AG04449 (cell line): ENCODE measurements around the gene PDGFC.

Source experiments
- CTCF ChIA-PET: fragments of 350-600 bp; formaldehyde crosslinking; extraction: SDS; loops from one replicate; lab custom pipeline; 2021; ENCODE audit warnings: antibody characterized with exemption; lab: Yijun Ruan, JAX
- POLR2A ChIA-PET: fragments of 400-600, 350-600 bp; formaldehyde crosslinking; extraction: SDS; loops from one replicate; lab custom pipeline; 2020; ENCODE audit warnings: antibody characterized with exemption, inconsistent platforms; lab: Yijun Ruan, JAX
- DNase-seq: peaks from one replicate; pipeline ENCODE4 v3.0.0-alpha.2; 2010; ENCODE audit warnings: low read depth, low spot score
- H3K4me3 ChIP-seq: 2 replicates; pipeline ENCODE4 v1.5.1; 2011; ENCODE audit warnings: low read depth, mild to moderate bottlenecking, control low read depth, low read length
- TF ChIP-seq, protein P1 (sequence below): IDR thresholded peaks from one replicate; pipeline ENCODE4 v1.5.1; 2011; ENCODE audit warnings: mild to moderate bottlenecking, moderate library complexity, low read length, control low read depth, inconsistent platforms; ENCODE audit not compliant: insufficient read depth; ENCODE audit errors: missing control alignments

Gene PDGFC

DNA sequence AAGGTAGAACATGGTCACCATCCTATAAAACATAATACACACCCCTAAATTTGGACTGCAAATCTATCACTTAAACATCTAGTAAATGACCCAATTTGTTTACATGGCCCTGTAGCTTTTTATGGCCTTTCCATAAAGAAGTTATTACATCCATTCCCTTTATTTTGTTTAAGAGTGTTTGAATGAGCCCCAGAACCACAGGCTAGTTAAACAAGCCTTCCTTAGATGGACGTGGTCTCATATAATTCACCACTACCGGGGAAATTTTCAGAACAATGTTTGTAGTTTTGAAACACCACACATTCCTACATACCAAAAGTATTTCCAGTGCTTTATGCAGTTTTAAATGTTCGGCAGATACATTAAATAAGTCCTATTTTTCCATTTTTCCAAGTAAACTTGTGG lies 12.3 kb downstream of the PDGFC start:
- H3K4me3 ChIP-seq: no peak overlapping the region
- peak; percentile 77 for DNase-seq
- ChIA-PET POLR2A (interaction anchor here (0.8 kb wide), 1 partner anchor 188 kb away, joined by 3 read pairs; no protein-coding TSS in a partner anchor), CTCF (interaction anchor here (0.8 to 4.3 kb wide), 6 partner anchors 9 to 491 kb away, joined by 3 to 16 read pairs (median 3); no protein-coding TSS in a partner anchor)
- TF ChIP-seq, protein P1, sequence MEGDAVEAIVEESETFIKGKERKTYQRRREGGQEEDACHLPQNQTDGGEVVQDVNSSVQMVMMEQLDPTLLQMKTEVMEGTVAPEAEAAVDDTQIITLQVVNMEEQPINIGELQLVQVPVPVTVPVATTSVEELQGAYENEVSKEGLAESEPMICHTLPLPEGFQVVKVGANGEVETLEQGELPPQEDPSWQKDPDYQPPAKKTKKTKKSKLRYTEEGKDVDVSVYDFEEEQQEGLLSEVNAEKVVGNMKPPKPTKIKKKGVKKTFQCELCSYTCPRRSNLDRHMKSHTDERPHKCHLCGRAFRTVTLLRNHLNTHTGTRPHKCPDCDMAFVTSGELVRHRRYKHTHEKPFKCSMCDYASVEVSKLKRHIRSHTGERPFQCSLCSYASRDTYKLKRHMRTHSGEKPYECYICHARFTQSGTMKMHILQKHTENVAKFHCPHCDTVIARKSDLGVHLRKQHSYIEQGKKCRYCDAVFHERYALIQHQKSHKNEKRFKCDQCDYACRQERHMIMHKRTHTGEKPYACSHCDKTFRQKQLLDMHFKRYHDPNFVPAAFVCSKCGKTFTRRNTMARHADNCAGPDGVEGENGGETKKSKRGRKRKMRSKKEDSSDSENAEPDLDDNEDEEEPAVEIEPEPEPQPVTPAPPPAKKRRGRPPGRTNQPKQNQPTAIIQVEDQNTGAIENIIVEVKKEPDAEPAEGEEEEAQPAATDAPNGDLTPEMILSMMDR: no peak

DNA sequence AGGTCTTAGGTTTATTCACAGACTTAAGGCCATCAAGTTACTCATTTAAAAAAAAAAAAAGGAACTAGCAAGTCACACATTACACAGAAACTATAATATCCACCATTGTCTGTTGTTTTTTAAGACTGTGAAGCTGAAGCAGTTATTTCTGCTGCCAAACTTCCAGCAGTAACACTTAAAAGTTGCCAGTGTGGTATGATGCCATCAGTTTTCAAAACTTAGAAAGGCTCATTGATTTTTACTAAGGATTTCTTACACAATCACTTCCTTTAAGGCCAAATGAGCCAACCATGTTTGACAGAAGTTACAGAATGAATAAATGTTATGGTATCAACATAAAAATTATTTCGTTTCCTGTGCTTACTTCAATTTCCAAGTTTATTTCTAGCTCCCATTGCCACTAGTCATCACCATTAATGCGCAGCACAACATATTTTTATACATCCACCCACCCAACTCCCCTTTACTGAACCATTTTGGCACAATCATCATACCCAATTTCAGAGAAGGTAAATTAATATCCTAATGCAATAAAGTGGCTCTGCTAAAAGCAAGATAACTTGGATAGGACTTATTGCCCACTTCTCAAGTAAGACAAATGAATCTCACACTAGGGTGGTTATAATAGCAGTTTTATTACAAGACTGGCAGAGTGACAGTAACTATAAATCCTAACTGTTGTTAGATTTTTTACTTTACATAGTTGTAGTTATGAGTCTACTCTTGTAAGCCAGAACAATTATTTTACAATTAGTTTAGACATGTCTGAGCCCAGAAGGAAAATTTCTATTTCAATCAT lies 13.1 kb downstream of the PDGFC start:
- H3K4me3 ChIP-seq: no peak overlapping the region
- ChIA-PET CTCF (interaction anchor here (0.8 to 4.3 kb wide), 6 partner anchors 10 to 490 kb away, joined by 3 to 16 read pairs (median 4); no protein-coding TSS in a partner anchor), POLR2A (interaction anchor here (0.8 kb wide), 1 partner anchor 187 kb away, joined by 3 read pairs; no protein-coding TSS in a partner anchor)
- no peak for DNase-seq
- TF ChIP-seq, protein P1: no peak

DNA sequence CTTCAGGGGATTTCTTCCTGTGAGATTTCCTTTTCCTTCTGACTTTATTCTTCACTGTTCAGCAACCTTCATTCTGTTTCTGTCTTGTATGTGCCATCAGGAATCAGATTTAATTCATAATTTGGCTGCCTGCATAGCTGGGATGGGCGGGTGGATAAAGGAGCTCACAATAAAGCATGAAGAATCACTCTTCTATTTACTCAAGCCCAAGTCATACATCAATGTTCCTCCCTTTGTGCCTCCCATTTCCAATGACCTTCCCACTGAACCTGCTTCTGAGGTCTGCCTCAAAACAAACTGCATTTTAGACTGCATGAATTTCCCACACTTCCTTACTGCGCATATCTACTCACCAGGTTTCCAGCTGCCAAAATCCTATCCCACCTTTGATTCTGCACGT lies 14.0 kb downstream of the PDGFC start:
- POLR2A ChIA-PET: no interaction called here
- DNase-seq: no peak
- H3K4me3 ChIP-seq: no peak overlapping the region
- TF ChIP-seq, protein P1: no peak
- CTCF ChIA-PET: interaction anchor here (0.8 to 4.3 kb wide), 5 partner anchors 9 to 88 kb away, joined by 3 to 16 read pairs (median 5); no protein-coding TSS in a partner anchor

DNA sequence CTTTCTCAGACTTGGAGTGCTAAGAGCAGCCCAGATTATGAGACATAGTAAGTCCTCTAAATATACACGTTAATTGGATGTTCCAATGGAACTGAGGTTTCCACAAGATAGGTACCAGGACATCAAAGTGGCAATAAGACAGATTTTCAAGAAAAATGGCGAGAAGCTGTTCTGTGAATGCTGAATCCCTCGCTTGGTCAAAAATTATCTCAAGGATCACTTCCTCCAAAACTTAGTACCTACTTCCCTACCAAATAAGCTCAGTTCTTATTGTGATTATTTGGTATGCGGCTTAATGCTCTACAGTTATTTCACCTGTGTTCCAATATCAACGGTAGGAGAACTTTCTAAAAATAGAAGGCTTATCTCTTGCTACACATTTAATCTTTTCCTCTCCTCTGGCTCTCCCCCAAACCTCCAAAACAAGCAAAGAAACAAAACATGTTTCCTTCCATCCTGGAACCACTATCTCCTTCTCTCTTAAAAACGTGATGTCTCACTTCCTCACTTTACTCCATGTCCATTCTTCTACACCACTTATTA lies 14.7 kb downstream of the PDGFC start:
- POLR2A ChIA-PET: no interaction called here
- no peak overlapping the region for H3K4me3 ChIP-seq
- TF ChIP-seq, protein P1: no peak
- CTCF ChIA-PET: interaction anchor here (1.1 to 4.3 kb wide), 4 partner anchors 10 to 89 kb away, joined by 3 to 16 read pairs (median 4); no protein-coding TSS in a partner anchor
- no peak for DNase-seq

DNA sequence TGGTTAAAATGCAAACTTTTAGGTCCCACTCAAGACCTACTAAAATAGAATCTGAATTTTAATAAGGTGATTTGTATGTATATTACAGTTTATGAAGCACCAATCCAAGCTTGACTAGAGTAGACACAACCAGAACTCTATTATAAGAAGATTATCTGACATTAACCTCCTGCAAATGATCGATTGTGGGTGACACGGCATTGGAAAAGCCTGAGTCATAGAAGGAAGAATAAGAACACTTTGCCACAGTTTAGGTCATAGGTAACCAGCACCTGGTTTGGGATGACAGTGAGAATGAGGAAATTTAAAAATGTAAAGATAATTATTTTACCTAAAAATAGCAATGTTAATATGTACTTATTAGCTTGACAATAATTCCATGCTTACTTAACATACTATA lies 15.2 kb downstream of the PDGFC start:
- H3K4me3 ChIP-seq: no peak overlapping the region
- TF ChIP-seq, protein P1: no peak
- POLR2A ChIA-PET: no interaction called here
- DNase-seq: no peak
- CTCF ChIA-PET: interaction anchor here (1.1 to 4.3 kb wide), 3 partner anchors 12 to 89 kb away, joined by 3 to 16 read pairs (median 3); no protein-coding TSS in a partner anchor

DNA sequence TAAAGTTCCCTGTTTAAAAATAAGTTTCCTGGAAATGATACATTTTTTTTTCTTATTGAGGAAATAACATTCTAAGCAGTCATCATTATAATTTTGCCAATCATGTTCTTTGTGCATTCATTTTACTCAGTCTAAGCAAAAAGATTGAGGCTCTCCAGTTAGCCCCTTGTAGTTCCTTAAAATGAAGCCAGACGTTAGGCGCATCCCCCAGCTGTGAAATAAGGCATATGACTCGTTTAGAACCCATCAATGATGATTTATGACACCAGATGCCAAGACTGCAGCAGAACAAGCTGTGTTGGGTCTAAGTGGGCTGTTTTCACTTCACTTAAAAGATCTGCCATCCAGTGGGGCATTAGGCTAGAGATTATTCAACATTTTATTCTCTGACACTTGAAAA lies 17.0 kb downstream of the PDGFC start:
- H3K4me3 ChIP-seq: no peak overlapping the region
- no peak for DNase-seq
- CTCF ChIA-PET: interaction anchor here (1.6 kb wide), 1 partner anchor 12 kb away, joined by 5 read pairs; no protein-coding TSS in a partner anchor
- POLR2A ChIA-PET: no interaction called here
- TF ChIP-seq, protein P1: no peak
